ENCODE data around the gene PERM1.

- no peak for TF ChIP-seq ZSCAN21 (CRISPR knock-in tag; IDR thresholded peaks at IDR 0.05; ENCODE audit: borderline replicate concordance)
- TF ChIP-seq ATF4 (CRISPR knock-in tag; IDR thresholded peaks at IDR 0.05) = no peak
- no peak for TF ChIP-seq HIVEP1 (CRISPR knock-in tag; IDR thresholded peaks at IDR 0.05)
- no peak for TF ChIP-seq HDAC2 (CRISPR knock-in tag; IDR thresholded peaks at IDR 0.05)
- no peak for TF ChIP-seq CREM (IDR thresholded peaks at IDR 0.05)
- TF ChIP-seq CREM (CRISPR knock-in tag; IDR thresholded peaks at IDR 0.05) = no peak
- TF ChIP-seq CBX2 (IDR thresholded peaks at IDR 0.05; ENCODE audit: low read depth, low read length) = no peak
- TF ChIP-seq CBX2 (CRISPR knock-in tag; IDR thresholded peaks at IDR 0.05; ENCODE audit: low read depth) = no peak
Measured at GRCh38 chr1:941015-941587, 40.8 kb downstream of the PERM1 start.
